GM12878 (cell line): ENCODE data around the gene IQCF2. TPM values are rescaled to one million over a fixed set of nuclear protein-coding genes. Genes with fewer than 3 reads are reported as not detected.
"Not testable (repeated sequence)": the region's sequence is repeated elsewhere in the genome, so short reads cannot be mapped to it uniquely, and the experiment has no call there.

Experiments
- ATAC-seq: fragments of 200-7000 bp; cut with Tn5 transposase; 3 replicates; pipeline ENCODE4 v1.9.1; 2020; ENCODE audit warnings: mild to moderate bottlenecking, moderate library complexity
- BruUV-seq: library from RNA; stranded (reverse); fragments of 400-500 nt; replicated peaks from 2 replicates; lab custom pipeline; 2021; lab: Mats Ljungman, UMichigan
- CTCF ChIA-PET: fragments of 300-600 bp; sonication (Branson Sonifier 250); formaldehyde crosslinking; extraction: SDS; loops from one replicate; lab custom pipeline; 2021; ENCODE audit warnings: inconsistent platforms; lab: Yijun Ruan, JAX
- POLR2A ChIA-PET: fragments of 350-600 bp; formaldehyde crosslinking; extraction: SDS; loops from one replicate; lab custom pipeline; 2021; ENCODE audit warnings: inconsistent platforms; lab: Charles Lee
- RAD21 ChIA-PET: fragments of 300-600 bp; sonication (Branson Sonifier 250); formaldehyde crosslinking; loops from one replicate; lab custom pipeline; 2023; ENCODE audit warnings: antibody characterized with exemption; ENCODE audit not compliant: unreplicated experiment; lab: Charles Lee
- SMC1A ChIA-PET: fragments of 300-600 bp; sonication (Branson Sonifier 250); formaldehyde crosslinking; loops from one replicate; lab custom pipeline; 2023; ENCODE audit not compliant: unreplicated experiment, uncharacterized antibody; lab: Charles Lee
- DNase-seq: peaks from one replicate; pipeline ENCODE4 v3.0.0-alpha.2; 2011; ENCODE audit warnings: low read depth, low spot score
- FAIRE-seq: peaks from 3 replicates; lab custom pipeline; 2011; peaks lifted over from hg19 to GRCh38; lab: Jason Lieb, UNC
- H2AFZ ChIP-seq: 2 replicates; pipeline ENCODE4 v1.6.0; 2011; ENCODE audit warnings: low read depth, low read length, control low read depth; ENCODE audit not compliant: control insufficient read depth
- H3K27ac ChIP-seq: 2 replicates; pipeline ENCODE4 v1.5.1; 2011; ENCODE audit warnings: control low read depth; ENCODE audit not compliant: control insufficient read depth, insufficient read depth
- H3K27me3 ChIP-seq, 2 experiments: replicated peaks in 1 of 2; 2 replicates each; pipeline versions ENCODE4 v1.6.0 to v1.6.1; 2011; ENCODE audit warnings: low read length in 1 of 2; ENCODE audit not compliant: control insufficient read depth in 2 of 2, insufficient read depth in 2 of 2
- H3K36me3 ChIP-seq, 2 experiments: 2 replicates each; pipeline ENCODE4 v1.5.1; 2011; ENCODE audit warnings: low read length in 1 of 2; ENCODE audit not compliant: control insufficient read depth in 2 of 2, insufficient read depth in 2 of 2
- H3K4me1 ChIP-seq: 2 replicates; pipeline ENCODE4 v1.6.1; 2011; ENCODE audit warnings: mild to moderate bottlenecking, low read length, moderate library complexity, mixed read lengths; ENCODE audit not compliant: control insufficient read depth, insufficient read depth
- H3K4me2 ChIP-seq: 2 replicates; pipeline ENCODE4 v1.6.0; 2011; ENCODE audit warnings: control low read depth; ENCODE audit not compliant: control insufficient read depth, insufficient read depth
- H3K4me3 ChIP-seq: fragments of 200-600 bp; sonication (generic); 2 replicates; pipeline ENCODE4 v1.5.1; 2016
- H3K79me2 ChIP-seq: 2 replicates; pipeline ENCODE4 v1.6.0; 2011; ENCODE audit warnings: low read length; ENCODE audit not compliant: control insufficient read depth, insufficient read depth
- H3K9ac ChIP-seq: 2 replicates; pipeline ENCODE4 v1.8.0; 2011; ENCODE audit warnings: low read length, control low read depth, mixed read lengths; ENCODE audit not compliant: control insufficient read depth, insufficient read depth
- H3K9me3 ChIP-seq: replicated peaks from 3 replicates; pipeline ENCODE4 v1.5.1; 2011; ENCODE audit warnings: mild to moderate bottlenecking, low read length; ENCODE audit not compliant: control insufficient read depth, insufficient read depth
- H4K20me1 ChIP-seq: 2 replicates; pipeline ENCODE4 v1.6.0; 2011; ENCODE audit not compliant: control insufficient read depth, insufficient read depth
- BRCA1 ChIP-seq: IDR thresholded peaks from 2 replicates; pipeline ENCODE4 v1.6.1; 2011; ENCODE audit warnings: low read depth, low read length, improper control_type of control experiment
- CREM ChIP-seq: IDR thresholded peaks from 2 replicates; pipeline ENCODE4 v1.6.1; 2014; ENCODE audit warnings: antibody characterized with exemption, low read depth
- KDM1A ChIP-seq: fragments of 200-600 bp; sonication (generic); IDR thresholded peaks from 2 replicates; pipeline ENCODE4 v1.6.1; 2016; ENCODE audit warnings: borderline replicate concordance
- MXI1 ChIP-seq: fragments of 150-350 bp; IDR thresholded peaks from 2 replicates; pipeline ENCODE4 v1.6.1; 2011; ENCODE audit warnings: low read depth, mild to moderate bottlenecking, inconsistent platforms, low read length, improper control_type of control experiment
- POLR2AphosphoS2 ChIP-seq: IDR thresholded peaks from 2 replicates; pipeline ENCODE4 v1.6.1; 2011; ENCODE audit warnings: low read depth, mild to moderate bottlenecking, low read length, improper control_type of control experiment, moderate library complexity
- RELA ChIP-seq: fragments of 450-650 bp; IDR thresholded peaks from 2 replicates; pipeline ENCODE4 v1.8.0; 2014; ENCODE audit warnings: borderline replicate concordance; ENCODE audit not compliant: partially characterized antibody
- SRF ChIP-seq, 2 experiments: IDR thresholded peaks; 2 replicates each; pipeline ENCODE4 v1.6.1; 2011; ENCODE audit warnings: low read depth in 2 of 2, low read length in 2 of 2, mild to moderate bottlenecking in 1 of 2, moderate library complexity in 1 of 2
- ZNF274 ChIP-seq: IDR thresholded peaks from one replicate; pipeline ENCODE4 v1.8.0; 2011; ENCODE audit not compliant: insufficient read length, insufficient read depth
- WGBS: methylation state at CpG from one replicate; pipeline ENCODE4 v1.1.6; 2016; ENCODE audit warnings: low lambda C conversion rate; ENCODE audit not compliant: insufficient replicate concordance, insufficient coverage; ENCODE audit errors: missing lambda C conversion rate; 5-methylcytosine and 5-hydroxymethylcytosine counted together
- in situ Hi-C: fragments of 300-500 bp; cut with MboI; formaldehyde crosslinking; loops from 9 replicates; pipeline ENCODE4 v1.14.3; 2018; ENCODE audit warnings: mixed read lengths
- intact Hi-C: fragments of 100-400 bp; cut with micrococcal nuclease; formaldehyde crosslinking; loops from one replicate; pipeline ENCODE4 v1.14.2; 2022; ENCODE audit not compliant: unreplicated experiment
- polyA plus RNA-seq, 11 experiments: library from polyadenylated mRNA; depleted of rRNA in 4 of 11; unstranded in 6 of 11; stranded (reverse) in 5 of 11; fragments of >200 nt; fragmentation: Nextera tagmentation in 4 of 11; fragmentation: Illumina TruSeq in 1 of 11; extraction: Ambion mirVana in 4 of 11; extraction: Trizol in 1 of 11; gene quantifications; 1 replicate in 1 of 11; 2 replicates in 10 of 11; pipeline versions ENCODE4 v1.2.1 to v1.2.3, GENCODE V29; 2011 to 2016; ENCODE audit warnings: inconsistent platforms in 2 of 11, missing spikeins in 2 of 11, low read depth in 1 of 11
- total RNA-seq, 4 experiments: library from RNA; depleted of rRNA in 3 of 4; stranded (reverse); fragments of >200 nt in 3 of 4; fragmentation: Illumina TruSeq in 1 of 4; extraction: Trizol in 1 of 4; gene quantifications; 2 replicates each; pipeline versions ENCODE4 v1.2.1 to v1.2.3, GENCODE V29; 2013 to 2021
- TF ChIP-seq, protein P1 (sequence below): IDR thresholded peaks from 2 replicates; pipeline ENCODE4 v1.6.1; 2011; ENCODE audit warnings: mild to moderate bottlenecking, low read depth, low read length, moderate library complexity; ENCODE audit not compliant: insufficient replicate concordance

Gene IQCF2
- total and polyA plus RNA-seq, 10 of the 15 experiments (the other 5 are each of a cell fraction or from before 2014, with no cell fraction given) = not detected

DNA sequence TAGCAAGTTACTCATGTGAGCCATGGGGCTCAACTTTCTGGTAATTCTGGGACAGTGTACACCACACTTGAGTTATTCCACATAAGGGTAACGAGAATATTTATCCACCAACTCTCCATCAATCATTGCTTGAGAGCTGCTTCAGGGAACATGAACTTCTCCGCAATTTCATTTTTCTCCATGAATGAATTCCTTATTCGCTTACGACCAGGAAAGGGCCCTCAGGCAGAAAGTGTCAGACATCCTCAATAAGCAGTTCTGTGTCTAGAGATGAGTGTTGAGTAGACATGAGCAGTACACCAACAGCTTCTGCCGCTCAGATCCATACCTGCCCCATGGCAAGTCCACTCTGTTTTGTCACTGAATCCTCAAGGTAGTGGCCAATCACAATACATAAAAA is 24.8 kb upstream of the IQCF2 start:
- DNase-seq (no peak), FAIRE-seq (no peak), ATAC-seq (no peak)
- intact Hi-C loops = no loop called here
- Histone ChIP-seq H2AFZ (no peak overlapping the region), H3K36me3 (no peaks in the 10 kb centered on the region), H3K79me2 (no peaks in the 10 kb centered on the region), H3K27ac (no peak overlapping the region), H3K4me1 (no peaks in the 10 kb centered on the region), H3K4me3 (no peak overlapping the region), H3K27me3 (no peaks in the 10 kb centered on the region), H3K4me2 (no peak overlapping the region), H3K9me3 (no peaks in the 10 kb centered on the region; the same call in 2 of the 3 replicates), H3K9ac (no peak overlapping the region), H4K20me1 (no peaks in the 10 kb centered on the region)
- no TSS peak for BruUV-seq
- ChIA-PET RAD21 (no interaction called here), SMC1A (no interaction called here), CTCF (no interaction called here), POLR2A (no interaction called here)
- in situ Hi-C loops = no loop called here
- 64% methylated on average over 5 of the region's 5 CpGs for WGBS
- TF ChIP-seq POLR2AphosphoS2 (no peak), BRCA1 (no peak), KDM1A (no peak), ZNF274 (no peak), MXI1 (no peak), SRF (IDR thresholded peaks at IDR 0.05; ENCODE audit: low read depth in 2 of 2, low read length in 2 of 2) (no peak)
- TF ChIP-seq, protein P1, sequence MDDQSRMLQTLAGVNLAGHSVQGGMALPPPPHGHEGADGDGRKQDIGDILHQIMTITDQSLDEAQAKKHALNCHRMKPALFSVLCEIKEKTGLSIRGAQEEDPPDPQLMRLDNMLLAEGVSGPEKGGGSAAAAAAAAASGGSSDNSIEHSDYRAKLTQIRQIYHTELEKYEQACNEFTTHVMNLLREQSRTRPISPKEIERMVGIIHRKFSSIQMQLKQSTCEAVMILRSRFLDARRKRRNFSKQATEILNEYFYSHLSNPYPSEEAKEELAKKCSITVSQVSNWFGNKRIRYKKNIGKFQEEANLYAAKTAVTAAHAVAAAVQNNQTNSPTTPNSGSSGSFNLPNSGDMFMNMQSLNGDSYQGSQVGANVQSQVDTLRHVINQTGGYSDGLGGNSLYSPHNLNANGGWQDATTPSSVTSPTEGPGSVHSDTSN = no peak

DNA sequence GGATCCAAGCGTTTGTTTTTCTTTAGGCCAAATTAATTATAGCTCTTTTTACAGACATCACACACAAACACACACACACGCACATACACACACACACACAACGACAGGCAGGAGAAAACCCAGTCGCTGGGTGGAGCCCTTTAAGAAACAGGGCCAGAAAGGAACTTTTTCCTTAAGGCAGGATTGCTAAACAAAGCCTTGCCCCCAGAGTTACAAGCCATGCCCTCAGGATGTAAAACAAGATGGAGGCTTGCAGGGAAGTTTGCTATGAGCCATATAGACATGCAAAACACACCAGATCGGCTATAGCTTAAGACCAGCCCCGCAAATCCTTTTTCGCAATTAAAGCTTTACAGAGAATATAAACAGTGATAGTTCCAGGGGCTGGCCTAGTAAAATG is 16.3 kb upstream of the IQCF2 start:
- Histone ChIP-seq H3K4me1 (no peaks in the 10 kb centered on the region), H3K36me3 (no peaks in the 10 kb centered on the region), H3K27ac (no peak overlapping the region), H3K9ac (no peak overlapping the region), H3K4me3 (no peak overlapping the region), H3K4me2 (no peak overlapping the region), H3K27me3 (peaks cover 0 to 2% of the 10 kb centered on the region in 2 experiments; a peak in 2 of 4 replicates), H2AFZ (no peak overlapping the region), H4K20me1 (no peaks in the 10 kb centered on the region), H3K79me2 (no peaks in the 10 kb centered on the region), H3K9me3 (no peaks in the 10 kb centered on the region; the same call in 1 of the 3 replicates)
- 43% methylated on average over 7 of the region's 7 CpGs for WGBS
- intact Hi-C loops = no loop called here
- no peak for FAIRE-seq
- no TSS peak for BruUV-seq
- in situ Hi-C loops = no loop called here
- no peak for TF ChIP-seq CREM
- no peak for TF ChIP-seq RELA
- RAD21 ChIA-PET = no interaction called here
- POLR2A ChIA-PET = no interaction called here
- CTCF ChIA-PET = no interaction called here
- ATAC-seq = no peak
- SMC1A ChIA-PET = interaction anchor here (0.6 kb wide), 1 partner anchor 67 kb away, joined by 3 read pairs; no protein-coding TSS in a partner anchor
- DNase-seq = no peak

DNA sequence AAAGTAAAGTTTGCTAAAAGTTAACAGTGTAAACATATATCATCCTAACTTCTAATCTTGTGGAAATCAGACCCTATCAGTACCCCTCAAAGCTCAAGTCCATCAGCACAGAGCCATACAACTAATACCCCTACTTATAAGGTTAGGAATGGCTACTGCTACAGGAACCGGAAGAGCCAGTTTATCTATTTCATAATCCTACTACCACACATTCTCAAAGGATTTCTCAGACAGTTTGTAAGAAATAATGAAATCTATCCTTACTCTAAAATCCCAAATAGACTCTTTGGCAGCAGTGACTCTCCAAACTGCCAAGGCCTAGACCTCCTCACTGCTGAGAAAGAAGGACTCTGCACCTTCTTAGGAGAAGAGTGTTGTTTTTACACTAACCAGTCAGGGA is 6.0 kb upstream of the IQCF2 start:
- H2AFZ ChIP-seq, H3K9me3 ChIP-seq, ATAC-seq, H3K79me2 ChIP-seq, FAIRE-seq, DNase-seq, H3K4me2 ChIP-seq, H4K20me1 ChIP-seq, POLR2A ChIA-PET, H3K4me1 ChIP-seq, RAD21 ChIA-PET, H3K27me3 ChIP-seq, CTCF ChIA-PET, SMC1A ChIA-PET, H3K9ac ChIP-seq, H3K27ac ChIP-seq, BruUV-seq, H3K4me3 ChIP-seq, in situ Hi-C loops, H3K36me3 ChIP-seq, intact Hi-C loops: not testable (repeated sequence)
- 6% methylated on average over 1 of the region's 1 CpG for WGBS
